ENCODE measurements around the gene THPO.

The THPO gene

GRCh38 chr3:184359610-184360009 is 18.4 kb downstream of the THPO start:
- ChIA-PET CTCF (no interaction called here), POLR2A (no interaction called here)
- no peak for DNase-seq (ENCODE audit: extremely low spot score)
- TF ChIP-seq FOXK2 (IDR thresholded peaks at IDR 0.05) (no peak), BHLHE40 (IDR thresholded peaks at IDR 0.05; ENCODE audit: borderline replicate concordance) (no peak)

- POLR2A ChIA-PET, result no interaction called here
- CTCF ChIA-PET, result no interaction called here
- TF ChIP-seq NFRKB (IDR thresholded peaks at IDR 0.05) (no peak), SUZ12 (IDR thresholded peaks at IDR 0.05) (no peak), ELF4 (IDR thresholded peaks at IDR 0.05) (no peak), FOXA1 (IDR thresholded peaks at IDR 0.05) (no peak), ARNT (IDR thresholded peaks at IDR 0.05) (no peak), CTBP1 (IDR thresholded peaks at IDR 0.05; ENCODE audit: borderline replicate concordance) (no peak), LEF1 (IDR thresholded peaks at IDR 0.05; ENCODE audit: borderline replicate concordance) (no peak)
Observed at GRCh38 chr3:184358921-184359350, 19.1 kb downstream of the THPO start.

GRCh38 chr3:184358124-184358767 is 19.8 kb downstream of the THPO start:
- POLR2A ChIA-PET, result no interaction called here
- DNase-seq (ENCODE audit: extremely low spot score), result no peak
- CTCF ChIA-PET, result no interaction called here
- no peak for TF ChIP-seq FOXA1 (IDR thresholded peaks at IDR 0.05)
- no peak for TF ChIP-seq SUZ12 (IDR thresholded peaks at IDR 0.05)
- TF ChIP-seq BHLHE40 (IDR thresholded peaks at IDR 0.05; ENCODE audit: borderline replicate concordance), result no peak
- no peak for TF ChIP-seq L3MBTL2 (conservative IDR thresholded peaks at IDR 0.05)
- TF ChIP-seq FOXK2 (IDR thresholded peaks at IDR 0.05), result no peak
- TF ChIP-seq FOXM1 (IDR thresholded peaks at IDR 0.05; ENCODE audit: borderline replicate concordance), result no peak

More at GRCh38 chr3:184358921-184359350, 19.1 kb downstream of the THPO start:
- DNase-seq (ENCODE audit: extremely low spot score), result no peak

GRCh38 chr3:184357248-184358123 is 20.5 kb downstream of the THPO start:
- POLR2A ChIA-PET, result no interaction called here
- no peak for DNase-seq (ENCODE audit: extremely low spot score)
- no peak for TF ChIP-seq CTBP1 (IDR thresholded peaks at IDR 0.05; ENCODE audit: borderline replicate concordance)
- no peak for TF ChIP-seq L3MBTL2 (conservative IDR thresholded peaks at IDR 0.05)
- no peak for TF ChIP-seq HDGF (IDR thresholded peaks at IDR 0.05; ENCODE audit: borderline replicate concordance)
- CTCF ChIA-PET, result no interaction called here

- TF ChIP-seq FOXA1 (IDR thresholded peaks at IDR 0.05) (no peak), SP1 (IDR thresholded peaks at IDR 0.05) (no peak), FOXM1 (IDR thresholded peaks at IDR 0.05; ENCODE audit: borderline replicate concordance) (no peak), PKNOX1 (IDR thresholded peaks at IDR 0.05) (no peak), HDGF (IDR thresholded peaks at IDR 0.05; ENCODE audit: borderline replicate concordance) (no peak), TARDBP (IDR thresholded peaks at IDR 0.05) (no peak), ELF4 (IDR thresholded peaks at IDR 0.05) (no peak), FOXK2 (IDR thresholded peaks at IDR 0.05) (no peak), SUZ12 (IDR thresholded peaks at IDR 0.05) (no peak), L3MBTL2 (conservative IDR thresholded peaks at IDR 0.05) (no peak), BHLHE40 (IDR thresholded peaks at IDR 0.05; ENCODE audit: borderline replicate concordance) (no peak), ZNF384 (IDR thresholded peaks at IDR 0.05) (no peak), ARNT (IDR thresholded peaks at IDR 0.05) (no peak), CTBP1 (IDR thresholded peaks at IDR 0.05; ENCODE audit: borderline replicate concordance) (no peak), NFRKB (IDR thresholded peaks at IDR 0.05) (no peak), LEF1 (IDR thresholded peaks at IDR 0.05; ENCODE audit: borderline replicate concordance) (no peak)
- CTCF ChIA-PET, result interaction anchor here (0.6 to 0.7 kb wide), 2 partner anchors 16 to 52 kb away, joined by 3 read pairs; no protein-coding TSS in a partner anchor
- POLR2A ChIA-PET, result no interaction called here
- no peak for DNase-seq (ENCODE audit: extremely low spot score)
Observed at GRCh38 chr3:184355261-184356040, 22.6 kb downstream of the THPO start.

- no peak for TF ChIP-seq NFRKB (IDR thresholded peaks at IDR 0.05)
- no peak for TF ChIP-seq ARNT (IDR thresholded peaks at IDR 0.05)
- no peak for TF ChIP-seq L3MBTL2 (conservative IDR thresholded peaks at IDR 0.05)
- TF ChIP-seq BHLHE40 (IDR thresholded peaks at IDR 0.05; ENCODE audit: borderline replicate concordance), result no peak
- TF ChIP-seq SP1 (IDR thresholded peaks at IDR 0.05), result no peak
- TF ChIP-seq ELF4 (IDR thresholded peaks at IDR 0.05), result no peak
- no peak for TF ChIP-seq SUZ12 (IDR thresholded peaks at IDR 0.05)
- no peak for TF ChIP-seq ZNF384 (IDR thresholded peaks at IDR 0.05)
- TF ChIP-seq TARDBP (IDR thresholded peaks at IDR 0.05), result no peak
- TF ChIP-seq FOXK2 (IDR thresholded peaks at IDR 0.05), result no peak
- ChIA-PET CTCF (interaction anchor here (0.6 to 0.7 kb wide), 2 partner anchors 17 to 51 kb away, joined by 3 read pairs; no protein-coding TSS in a partner anchor), POLR2A (no interaction called here)
- DNase-seq (ENCODE audit: extremely low spot score), result no peak
Observed at GRCh38 chr3:184354754-184355153, 23.3 kb downstream of the THPO start.

- DNase-seq (ENCODE audit: extremely low spot score), result peak; percentile 62
- CTCF ChIA-PET, result interaction anchor here (0.7 kb wide), 1 partner anchor 17 kb away, joined by 3 read pairs; no protein-coding TSS in a partner anchor
- TF ChIP-seq ARNT (IDR thresholded peaks at IDR 0.05) (no peak), BHLHE40 (IDR thresholded peaks at IDR 0.05; ENCODE audit: borderline replicate concordance) (no peak), LEF1 (IDR thresholded peaks at IDR 0.05; ENCODE audit: borderline replicate concordance) (no peak), TARDBP (IDR thresholded peaks at IDR 0.05) (no peak), L3MBTL2 (conservative IDR thresholded peaks at IDR 0.05) (no peak), ZNF384 (IDR thresholded peaks at IDR 0.05) (no peak), ELF4 (IDR thresholded peaks at IDR 0.05) (no peak), FOXM1 (IDR thresholded peaks at IDR 0.05; ENCODE audit: borderline replicate concordance) (no peak), CTBP1 (IDR thresholded peaks at IDR 0.05; ENCODE audit: borderline replicate concordance) (no peak), SUZ12 (IDR thresholded peaks at IDR 0.05) (no peak), SP1 (IDR thresholded peaks at IDR 0.05) (no peak)
- POLR2A ChIA-PET, result no interaction called here
Observed at GRCh38 chr3:184354121-184354728, 23.8 kb downstream of the THPO start.
